Tibial nerve (tissue), 4 donors: ENCODE measurements around the gene CRYM.

ENCODE experiments used
- CTCF ChIP-seq, 5 experiments: fragments of 200-600 bp in 3 of 5; fragments of 450-650 bp in 2 of 5; sonication (generic) in 3 of 5; IDR thresholded peaks; one replicate each; pipeline ENCODE4 v1.5.1; 2016 to 2019; ENCODE audit warnings: antibody characterized with exemption in 5 of 5, mild to moderate bottlenecking in 3 of 5, moderate library complexity in 2 of 5
- EP300 ChIP-seq, 2 donors: sonication (generic); formaldehyde crosslinking; IDR thresholded peaks; one replicate each; pipeline ENCODE4 v1.6.1; 2017; ENCODE audit warnings: antibody characterized with exemption in 2 of 2, mild to moderate bottlenecking in 1 of 2
- POLR2A ChIP-seq, 2 donors: fragments of 450-650 bp; IDR thresholded peaks; one replicate each; pipeline ENCODE4 v1.6.1; 2017; ENCODE audit warnings: antibody characterized with exemption in 2 of 2, mild to moderate bottlenecking in 2 of 2, moderate library complexity in 2 of 2

DNA sequence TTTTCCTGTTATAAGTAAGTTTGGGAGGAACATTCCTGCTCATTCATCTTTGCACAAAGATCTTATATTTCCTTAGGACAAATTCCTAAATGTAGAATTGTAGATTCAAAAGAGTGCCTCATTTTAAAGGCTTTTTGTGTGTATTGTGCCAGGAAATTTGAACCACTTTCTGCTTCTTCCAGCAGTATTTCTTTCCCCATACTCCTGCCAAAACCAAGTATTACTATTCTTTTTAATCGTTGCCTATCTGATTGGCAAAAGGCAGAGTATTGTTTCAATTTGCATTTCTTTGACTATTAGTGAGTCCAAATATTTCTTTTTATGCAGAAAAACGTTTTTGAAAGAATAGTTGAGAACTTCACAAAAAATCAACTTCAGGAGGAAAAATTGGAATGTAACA is 35.3 kb downstream of the CRYM start:
- TF ChIP-seq CTCF (IDR thresholded peaks at IDR 0.05) (no peak), POLR2A (IDR thresholded peaks at IDR 0.05) (no peak), EP300 (IDR thresholded peaks at IDR 0.05) (no peak)
